T-helper 22 cell (primary cell): ENCODE data around the gene DIAPH2.

Experiments
- DNase-seq: peaks from one replicate; pipeline ENCODE4 v3.0.0-alpha.2; 2020; ENCODE audit warnings: low read depth

The DIAPH2 gene

GRCh38 chrX:97057349-97057909, 372.8 kb downstream of the DIAPH2 start:
- no peak for DNase-seq

DNA sequence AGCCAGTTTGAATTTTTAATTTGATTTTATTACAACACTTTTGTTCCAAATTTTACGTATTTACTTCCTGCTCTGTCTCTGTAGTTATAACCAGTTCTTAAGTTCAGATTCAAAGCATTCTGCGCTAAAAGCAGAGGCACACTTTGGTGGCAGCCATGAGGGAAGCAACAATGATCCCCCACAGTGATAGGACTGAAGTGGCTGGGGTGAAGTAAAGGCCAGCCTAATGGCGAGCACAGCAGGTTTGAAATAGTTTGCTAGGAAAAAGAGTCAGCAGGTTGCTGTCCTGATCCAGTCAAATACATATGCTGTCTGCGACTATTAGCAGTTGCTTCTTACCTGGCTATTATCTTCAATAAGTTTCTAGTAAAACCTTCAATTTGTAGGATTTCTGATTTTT, 375.4 kb downstream of the DIAPH2 start:
- no peak for DNase-seq

DNA sequence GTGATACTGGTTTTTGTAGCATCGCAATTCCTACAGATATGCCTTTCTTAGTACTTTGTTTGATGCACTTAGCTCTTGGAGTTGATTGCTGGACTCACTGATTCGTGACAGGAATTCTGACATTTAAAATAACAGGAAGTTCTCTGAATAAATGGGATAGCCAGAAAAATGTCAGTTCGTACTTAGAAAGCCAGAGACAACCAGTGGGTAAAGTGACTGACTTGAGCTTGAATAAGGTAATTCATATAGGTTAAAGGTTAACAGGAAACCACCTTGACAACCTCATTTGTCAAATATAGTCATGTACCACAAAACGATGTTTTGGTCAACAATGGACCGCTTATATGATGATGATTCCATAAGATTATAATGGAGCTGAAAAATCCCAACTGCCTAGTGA, 380.4 kb downstream of the DIAPH2 start:
- no peak for DNase-seq

DNA sequence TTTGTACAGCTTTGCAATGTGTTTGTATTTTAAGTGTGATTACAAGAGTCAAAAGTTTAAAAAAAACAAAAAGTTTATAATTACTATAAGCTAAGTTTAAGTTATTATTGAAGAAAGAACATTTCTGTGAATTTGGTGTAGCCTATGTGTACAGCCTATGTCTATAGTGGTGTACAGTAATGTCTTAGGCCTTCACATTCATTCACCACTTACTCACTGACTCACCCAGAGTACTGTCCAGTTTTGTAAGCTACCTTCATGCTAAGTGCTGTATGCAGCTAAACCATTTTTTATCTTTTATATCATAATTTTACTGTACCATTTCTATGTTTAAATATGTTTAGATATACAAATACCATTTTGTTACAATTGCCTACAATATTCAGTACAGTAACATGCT, 381.3 kb downstream of the DIAPH2 start:
- no peak for DNase-seq

DNA sequence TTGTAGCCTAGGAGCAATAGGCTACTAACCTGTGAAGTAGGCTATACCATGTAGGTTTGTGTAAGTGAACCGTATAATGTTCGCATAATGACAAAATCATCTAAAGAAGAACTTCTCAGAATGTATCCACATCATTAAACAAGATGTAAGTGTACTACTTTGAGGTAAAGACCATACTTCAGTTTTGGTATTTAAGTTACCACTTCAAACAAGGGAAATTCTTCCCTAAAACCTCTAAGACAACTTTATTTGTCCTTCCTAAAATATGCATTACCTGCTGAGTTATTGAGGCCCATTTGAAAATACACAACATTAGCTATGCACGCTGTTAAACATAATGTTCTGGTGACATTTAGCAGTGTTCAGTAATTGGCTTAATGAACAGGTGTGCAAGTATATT, 381.7 kb downstream of the DIAPH2 start:
- no peak for DNase-seq

- no peak for DNase-seq
These were observed 385.7 kb downstream of the DIAPH2 start for GRCh38 chrX:97070346-97070745.

DNA sequence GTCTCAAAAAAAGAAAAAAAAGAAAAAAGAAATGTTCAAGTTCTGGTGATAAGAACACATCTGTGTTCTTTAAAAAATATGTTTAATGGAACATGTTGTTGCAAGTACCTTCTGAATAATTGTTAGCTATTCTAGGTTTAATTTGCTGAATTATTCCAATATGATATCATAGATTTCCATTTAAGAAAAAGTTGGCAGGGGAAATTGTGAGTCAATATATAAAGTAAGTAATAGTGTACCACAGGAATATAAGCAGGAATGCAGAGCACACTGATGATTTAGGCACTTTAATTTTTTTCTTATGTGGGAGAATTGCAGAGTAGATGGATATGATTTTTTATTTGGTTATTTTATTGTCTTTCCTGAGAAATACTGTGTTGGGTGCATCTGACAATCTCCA, 389.8 kb downstream of the DIAPH2 start:
- no peak for DNase-seq

- no peak for DNase-seq
These were observed 404.5 kb downstream of the DIAPH2 start for GRCh38 chrX:97089116-97089515.

DNA sequence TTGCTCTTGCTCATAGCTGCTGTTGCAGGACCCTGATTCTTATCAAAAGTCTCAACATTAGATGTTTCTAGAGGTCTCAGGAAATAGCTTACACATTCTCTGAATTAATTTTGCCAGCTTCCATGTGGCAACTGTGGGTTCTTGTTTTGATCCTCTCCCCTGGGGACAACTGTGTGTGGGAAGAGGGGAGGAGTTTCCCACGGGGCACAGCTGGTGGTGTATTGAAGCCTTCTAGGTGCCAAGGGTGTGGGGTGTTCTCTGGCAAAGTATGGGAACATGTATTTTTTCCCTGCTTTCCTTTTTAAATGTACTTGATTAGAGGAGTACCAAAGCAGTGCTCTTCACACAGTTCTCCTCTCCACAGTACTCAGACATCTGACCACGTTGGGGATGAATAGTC, 411.7 kb downstream of the DIAPH2 start:
- DNase-seq = no peak

- DNase-seq = no peak
These were observed 418.3 kb downstream of the DIAPH2 start for GRCh38 chrX:97102938-97103337.

- no peak for DNase-seq
These were observed 425.1 kb downstream of the DIAPH2 start for GRCh38 chrX:97109730-97110129.

DNA sequence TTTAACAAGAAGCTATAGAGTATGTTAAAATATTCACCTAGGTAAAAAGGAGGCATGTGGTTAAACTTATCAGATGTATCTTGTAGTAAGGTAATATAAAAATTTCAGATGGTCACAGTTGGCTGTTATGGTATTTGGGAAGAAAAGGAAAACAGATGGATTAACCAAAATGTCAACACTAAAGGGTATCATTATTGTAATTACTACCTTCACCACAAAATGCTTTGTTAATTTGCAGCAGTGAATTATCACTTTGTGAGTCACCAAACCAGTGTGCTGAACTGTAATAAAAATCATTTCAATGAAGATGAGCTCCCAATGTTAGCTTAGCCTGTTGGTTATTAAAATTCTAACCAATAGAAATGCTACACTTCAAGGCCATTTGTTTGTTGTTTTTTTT, 432.9 kb downstream of the DIAPH2 start:
- no peak for DNase-seq

GRCh38 chrX:97119474-97120109, 434.9 kb downstream of the DIAPH2 start:
- DNase-seq = no peak

- no peak for DNase-seq
These were observed 438.4 kb downstream of the DIAPH2 start for GRCh38 chrX:97123001-97123400.

- DNase-seq = no peak
These were observed 441.4 kb downstream of the DIAPH2 start for GRCh38 chrX:97126020-97126419.

- DNase-seq = no peak
These were observed 448.2 kb downstream of the DIAPH2 start for GRCh38 chrX:97132664-97133415.

GRCh38 chrX:97145934-97146333, 461.3 kb downstream of the DIAPH2 start:
- no peak for DNase-seq

- no peak for DNase-seq
These were observed 471.2 kb downstream of the DIAPH2 start for GRCh38 chrX:97155816-97156215.

DNA sequence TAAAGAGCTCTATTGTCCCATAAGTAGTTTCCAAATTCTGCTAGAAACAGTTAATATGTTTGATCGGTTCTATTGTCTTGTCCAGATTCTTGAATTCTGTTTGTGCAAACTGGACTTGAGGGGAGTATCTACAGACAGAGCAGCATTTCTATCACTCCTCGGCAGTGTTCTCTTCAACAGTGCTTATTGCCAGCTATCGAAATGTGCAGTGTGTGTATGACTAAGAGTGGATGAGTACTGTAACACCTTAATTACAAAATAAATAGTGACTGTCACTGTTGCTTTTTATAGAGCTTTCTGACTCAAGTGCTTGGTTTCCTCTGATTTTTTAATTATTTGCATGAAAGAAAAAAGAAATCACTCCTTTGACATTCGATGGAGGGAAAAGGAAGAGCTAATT, 473.6 kb downstream of the DIAPH2 start:
- DNase-seq = no peak

GRCh38 chrX:97159916-97160800, 475.5 kb downstream of the DIAPH2 start:
- DNase-seq = no peak

DNA sequence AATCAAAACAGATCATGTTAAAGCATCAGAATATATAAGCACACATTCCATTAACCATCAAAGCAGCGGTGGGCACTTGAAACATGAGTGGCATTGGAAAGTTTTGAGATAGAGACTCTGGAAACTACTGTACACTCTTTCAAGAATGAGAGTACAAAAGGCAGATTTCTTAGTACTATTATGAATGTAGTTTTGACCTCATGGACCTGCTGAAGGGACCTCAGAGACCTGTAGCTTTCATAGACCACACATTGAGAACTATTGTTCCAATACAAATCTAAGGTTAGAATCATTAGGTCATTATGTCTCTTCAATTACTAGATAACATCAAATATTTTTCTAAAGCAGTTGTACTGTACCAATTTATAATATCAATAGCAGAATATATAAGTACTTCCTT, 482.7 kb downstream of the DIAPH2 start:
- DNase-seq = no peak

DNA sequence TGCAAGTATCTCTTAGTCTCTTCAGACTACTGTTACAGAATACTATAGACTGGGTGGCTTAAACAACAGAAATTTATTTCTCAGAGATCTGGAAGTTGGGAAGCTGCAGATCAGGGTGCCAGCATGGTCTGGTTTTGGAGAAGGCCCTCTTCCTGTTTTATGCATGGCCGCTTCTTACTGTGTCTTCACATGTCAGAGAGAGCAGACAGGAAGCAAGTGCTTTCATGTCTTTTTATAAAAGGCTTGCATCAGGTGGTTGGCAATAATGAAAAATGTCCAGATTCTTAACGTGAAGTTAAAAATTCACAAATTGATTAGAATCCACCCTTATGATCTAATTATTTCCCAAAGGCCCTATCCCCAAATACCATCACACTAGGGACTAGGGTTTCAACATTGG, 484.0 kb downstream of the DIAPH2 start:
- no peak for DNase-seq

- DNase-seq = no peak
These were observed 490.5 kb downstream of the DIAPH2 start for GRCh38 chrX:97175147-97175546.
